HG03045 (cell line): Measurements from ENCODE around the gene OR52N2.

Source experiments
- ATAC-seq: cut with Tn5 transposase; IDR thresholded peaks from one replicate; pipeline ENCODE4 v1.9.1; 2021; ENCODE audit warnings: mild to moderate bottlenecking, moderate library complexity; ENCODE audit not compliant: unreplicated experiment

The OR52N2 gene

GRCh38 chr11:5808500-5809121, at the start of gene OR52N2:
TSS of gene OR52N2 (plus strand) at chr11:5808924. CDS start at chr11:5820336, 11,412 bp downstream.
- ATAC-seq, result peak; percentile 87

DNA sequence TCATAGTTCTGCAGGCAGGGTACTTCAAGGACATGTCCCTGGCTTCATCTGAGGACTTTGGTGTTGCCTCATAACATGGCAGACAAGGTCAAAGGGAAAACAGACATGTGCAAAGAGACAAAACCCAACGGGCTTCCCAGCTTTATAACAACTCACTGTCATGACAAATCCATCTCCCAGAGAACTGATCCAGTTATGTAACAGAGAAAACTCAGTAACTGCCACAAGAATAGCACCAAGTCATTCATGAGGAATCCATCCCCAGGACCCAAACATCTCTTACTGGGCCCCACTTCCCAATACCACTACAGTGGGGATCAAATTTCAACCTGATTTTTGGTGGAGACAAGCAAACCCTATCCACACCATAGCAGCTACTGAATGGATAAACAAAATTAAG, 41.7 kb upstream of the OR52N2 start:
- ATAC-seq, result no peak

GRCh38 chr11:5783255-5783654, 25.5 kb upstream of the OR52N2 start, which contains the start of gene OR52N5:
TSS of gene OR52N5 (minus strand) at chr11:5783355. CDS start at chr11:5778634, 4,721 bp downstream.
- ATAC-seq, result no peak

DNA sequence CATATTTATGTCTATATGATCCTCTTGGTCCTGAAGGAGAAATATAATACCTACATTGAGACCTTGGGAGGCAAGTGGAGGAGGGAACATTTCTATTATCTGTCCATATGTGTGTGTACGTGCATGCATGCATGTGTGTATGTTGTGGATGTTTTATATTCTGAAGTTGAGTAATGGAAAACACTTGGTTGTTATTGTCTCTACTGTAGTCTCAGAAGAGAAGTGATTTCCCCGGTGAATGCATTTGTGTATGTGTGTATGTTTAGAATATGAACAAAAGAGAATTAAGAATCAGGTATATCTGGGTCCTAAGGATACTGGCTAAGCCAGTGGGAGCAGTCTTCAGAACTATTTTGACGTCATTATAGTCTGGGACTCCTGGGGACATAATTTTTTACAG, 17.6 kb upstream of the OR52N2 start, which contains the start of gene OR52N1:
OR52N1 (minus strand) TSS at position 101 of the 400 bp plus-strand sequence. CDS start 2,449 bp downstream, outside the sequence.
- no peak for ATAC-seq

DNA sequence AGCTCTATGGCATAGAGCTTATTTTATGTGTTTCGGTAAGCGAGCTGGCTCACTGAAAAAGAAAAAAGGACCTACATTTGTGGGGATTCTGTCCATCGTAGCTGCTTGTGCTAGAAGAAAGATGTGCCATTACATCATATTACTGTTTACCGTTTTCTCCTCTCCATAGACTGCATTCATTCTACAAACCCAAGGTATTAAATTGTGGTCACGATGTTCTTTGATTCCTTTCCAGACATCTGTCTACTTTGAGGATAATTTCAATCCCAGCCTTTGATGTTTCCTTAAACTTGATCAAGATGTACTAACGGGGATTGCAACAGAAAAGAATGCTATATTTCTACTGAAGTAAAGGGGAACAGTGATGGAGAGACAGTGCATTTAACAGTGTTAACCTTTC, 12.2 kb upstream of the OR52N2 start:
- ATAC-seq, result no peak

DNA sequence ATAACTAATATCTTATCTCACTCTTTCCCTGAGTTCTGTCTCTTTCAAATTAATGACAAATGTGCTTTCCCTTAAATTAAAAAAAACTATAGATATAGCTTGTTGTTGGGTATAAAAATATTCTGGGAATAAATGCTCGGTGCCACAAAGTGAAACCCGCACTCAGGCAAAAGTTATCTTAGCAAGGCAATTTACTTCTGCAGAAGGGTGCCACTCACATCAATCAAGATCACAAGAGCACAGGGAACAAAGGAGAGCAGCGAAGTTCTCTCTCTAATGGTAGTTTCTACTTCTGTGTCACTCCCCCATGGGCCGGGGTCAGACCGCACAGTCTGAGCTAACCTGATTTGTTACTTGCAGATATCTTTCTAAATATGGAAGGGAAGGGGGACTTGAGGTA, 4.7 kb upstream of the OR52N2 start:
- ATAC-seq, result no peak

DNA sequence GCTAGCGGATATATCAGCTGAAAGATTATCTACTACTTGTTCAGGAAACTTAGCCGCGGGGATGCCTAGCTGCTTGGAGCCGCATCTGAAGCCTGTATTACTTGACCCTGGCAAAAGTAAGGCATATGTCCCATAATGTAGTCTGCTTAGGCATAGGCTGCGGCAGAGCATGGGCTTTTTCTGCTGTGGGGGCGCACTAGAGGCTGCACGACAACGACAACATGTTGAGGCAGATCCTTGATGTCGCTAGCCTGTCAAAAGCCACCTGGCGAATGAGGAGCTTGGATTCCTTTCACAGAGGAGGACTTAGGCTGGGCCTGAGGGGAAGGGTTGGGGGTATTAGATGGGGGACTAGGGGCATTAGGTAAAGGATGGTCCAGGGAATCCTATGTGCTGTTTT, 1.1 kb upstream of the OR52N2 start:
- no peak for ATAC-seq

GRCh38 chr11:5809122-5809519, 397 bp downstream of the OR52N2 start:
- peak; percentile 38 for ATAC-seq

GRCh38 chr11:5809905-5810795, 1.4 kb downstream of the OR52N2 start:
- ATAC-seq, result no peak

DNA sequence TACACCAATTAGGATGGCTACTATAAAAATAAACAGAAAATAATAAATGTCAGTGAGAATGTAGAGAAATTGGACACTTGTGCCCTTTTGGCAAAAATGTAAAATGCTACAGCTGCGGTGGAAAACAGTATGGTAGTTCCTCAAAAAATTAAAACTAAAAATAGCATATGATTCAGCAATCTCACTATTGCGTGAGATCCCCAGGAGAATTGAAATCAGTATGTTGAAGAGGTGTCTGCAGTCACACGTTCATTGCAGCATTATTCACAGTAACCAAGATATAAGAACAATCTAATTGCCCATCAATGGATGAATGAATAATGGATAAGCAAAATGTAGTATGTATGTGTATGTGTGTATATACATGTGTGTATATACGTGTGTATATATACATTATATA, 6.8 kb downstream of the OR52N2 start:
- ATAC-seq, result no peak

GRCh38 chr11:5818245-5818886, 9.6 kb downstream of the OR52N2 start:
- ATAC-seq, result peak; percentile 74

DNA sequence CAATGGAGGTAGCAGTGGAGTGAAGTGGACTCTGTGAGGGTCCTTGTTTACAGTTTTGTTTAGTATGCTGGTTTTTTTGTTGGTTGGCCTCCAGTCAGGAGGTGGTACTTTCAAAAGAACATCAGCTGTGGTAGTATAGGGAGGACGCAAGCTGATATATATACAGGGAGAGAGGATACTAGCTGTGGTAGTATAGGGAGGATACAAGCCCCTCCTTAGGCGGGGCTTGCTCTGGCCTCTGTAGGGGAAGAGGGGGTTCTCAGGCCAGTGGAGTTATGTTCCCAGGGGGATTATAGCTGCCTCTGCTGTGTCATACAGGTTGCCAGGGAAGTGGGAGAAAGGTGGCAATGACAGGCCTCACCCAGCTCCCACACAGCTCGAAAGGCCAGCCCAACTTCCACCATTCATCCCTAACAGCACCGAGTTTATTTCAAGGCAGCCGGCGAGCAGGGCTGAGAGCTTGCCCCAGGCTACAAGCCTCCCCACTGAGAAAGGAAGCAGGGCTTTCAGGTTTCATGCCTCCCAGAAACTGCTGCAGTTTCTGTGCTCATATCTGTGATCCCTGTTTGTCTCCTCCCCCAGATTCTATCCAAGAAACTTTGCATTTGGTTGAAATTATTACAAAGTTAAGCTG, 22.6 kb downstream of the OR52N2 start:
- ATAC-seq, result no peak

DNA sequence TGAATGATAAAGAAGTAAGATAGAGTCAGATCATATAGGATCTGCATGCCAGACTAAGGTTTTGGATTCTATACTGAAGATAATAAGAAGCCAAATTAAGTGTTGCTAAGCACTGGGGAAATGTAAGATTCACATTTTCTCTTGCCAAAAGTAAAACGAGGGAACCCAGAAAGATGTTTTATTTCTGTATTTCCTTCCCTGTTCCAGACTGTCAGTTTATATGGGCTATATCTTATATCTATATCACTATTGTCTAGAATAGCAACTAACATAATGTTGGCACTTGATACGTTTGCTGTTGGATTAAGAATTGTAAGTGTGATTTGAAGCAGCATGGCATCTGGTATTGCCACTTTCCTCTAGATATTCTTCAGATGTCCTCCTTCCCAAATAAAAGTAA, 24.7 kb downstream of the OR52N2 start:
- no peak for ATAC-seq

GRCh38 chr11:5837695-5838094, 29.0 kb downstream of the OR52N2 start:
- no peak for ATAC-seq

DNA sequence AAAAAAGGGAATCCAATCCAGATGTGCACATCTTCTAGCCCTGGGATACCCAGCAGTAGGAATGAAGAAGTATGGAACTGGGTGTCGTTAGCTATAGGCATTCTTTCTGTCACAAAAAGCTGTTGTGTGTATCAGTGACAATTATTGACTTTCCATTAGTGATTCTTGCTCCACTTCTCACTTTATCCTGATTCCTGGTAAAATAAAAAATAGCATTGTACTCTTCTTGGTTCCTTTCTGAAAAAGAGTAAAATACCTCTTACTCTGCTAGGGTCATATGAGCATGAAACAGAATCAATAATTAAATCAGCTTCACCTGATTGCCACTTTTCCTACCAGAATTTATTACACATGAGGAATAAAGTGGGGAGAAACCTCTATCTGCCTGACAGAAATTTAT, 33.1 kb downstream of the OR52N2 start, which contains the start of gene OR52E6:
OR52E6 (minus strand) TSS at position 101 of the 400 bp plus-strand sequence; CDS start at position 101, 0 bp downstream.
- ATAC-seq, result no peak

DNA sequence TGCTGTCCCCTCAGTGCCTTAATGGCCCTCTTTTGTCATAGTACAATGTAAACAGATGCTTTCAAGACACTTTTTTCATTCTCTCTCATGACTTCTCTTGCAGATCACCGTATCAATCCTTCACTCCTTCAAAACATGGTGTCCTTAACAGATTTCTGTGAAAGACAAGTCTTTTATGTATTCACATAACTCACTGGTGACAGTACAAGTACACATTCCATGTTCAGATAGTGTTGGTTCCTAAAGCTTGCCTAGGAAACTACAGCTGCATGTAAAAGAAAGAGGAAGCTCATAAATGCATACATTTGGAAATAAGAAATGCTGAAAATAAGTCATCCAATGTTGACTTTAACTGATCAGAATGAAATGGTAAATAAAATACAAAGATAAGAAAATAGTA, 38.0 kb downstream of the OR52N2 start:
- ATAC-seq, result no peak

- no peak for ATAC-seq
Observed at GRCh38 chr11:5847711-5848110, 39.0 kb downstream of the OR52N2 start.

DNA sequence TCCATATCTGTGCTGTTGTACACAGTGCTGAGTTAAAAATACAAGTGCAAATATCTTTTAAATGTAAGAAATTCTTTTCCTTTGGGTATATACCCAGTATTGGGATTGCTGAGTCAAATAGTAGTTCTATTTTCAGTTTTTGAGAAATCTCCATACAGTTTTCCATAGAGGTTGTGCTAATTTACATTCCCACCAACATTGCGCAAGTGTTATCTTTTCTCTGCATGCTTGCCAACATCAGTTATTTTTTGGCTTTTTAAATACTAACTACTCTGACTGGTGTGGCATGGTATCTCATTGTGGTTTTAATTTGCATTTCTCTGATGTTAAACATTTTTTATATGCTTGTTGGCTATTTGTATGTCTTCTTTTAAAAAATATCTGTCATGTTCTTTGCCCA, 42.3 kb downstream of the OR52N2 start:
- no peak for ATAC-seq

DNA sequence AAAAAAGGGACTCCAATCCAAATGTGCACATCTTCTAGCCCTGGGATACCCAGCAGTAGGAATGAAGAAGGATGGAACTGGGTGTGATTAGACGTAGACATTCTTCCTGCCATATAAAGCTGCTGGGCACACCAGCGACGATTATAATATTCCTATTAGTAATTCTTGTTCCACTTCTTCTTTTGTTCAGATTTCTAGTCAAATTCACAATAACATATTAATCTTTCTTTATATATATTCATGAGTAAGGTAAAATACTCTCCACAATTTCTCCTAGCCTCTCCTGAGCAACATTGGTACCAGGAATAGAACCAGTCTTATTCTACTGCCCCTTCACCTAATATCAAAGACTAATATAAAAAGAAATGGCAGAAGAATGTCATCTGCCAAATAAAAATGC, 48.9 kb downstream of the OR52N2 start, which contains the start of gene OR52E8:
OR52E8 (minus strand) TSS at position 101 of the 400 bp plus-strand sequence; CDS start at position 101, 0 bp downstream.
- no peak for ATAC-seq

GRCh38 chr11:5865826-5866225, 57.1 kb downstream of the OR52N2 start:
- ATAC-seq, result no peak
